B cell (primary cell): ENCODE data around the gene UPK3A. TPM values are rescaled to one million over a fixed set of nuclear protein-coding genes. Genes with fewer than 3 reads are reported as not detected.

ENCODE experiments used
- ATAC-seq: fragments of 200-7000 bp; cut with Tn5 transposase; one replicate; pipeline ENCODE4 v1.10.0; 2021; ENCODE audit warnings: low read depth, mild to moderate bottlenecking, moderate number of reproducible peaks, moderate library complexity
- CTCF ChIA-PET: fragments of 350-600 bp; sonication (Branson Sonifier 250); formaldehyde crosslinking; loops from one replicate; lab custom pipeline; 2021; ENCODE audit warnings: antibody characterized with exemption, inconsistent platforms; lab: Charles Lee
- POLR2A ChIA-PET: fragments of 350-600 bp; sonication (Branson Sonifier 250); formaldehyde crosslinking; loops from one replicate; lab custom pipeline; 2021; ENCODE audit warnings: antibody characterized with exemption; lab: Charles Lee
- DNase-seq: peaks from one replicate; pipeline ENCODE4 v3.0.0; 2013
- H2AFZ ChIP-seq: 2 replicates; pipeline ENCODE4 v1.6.1; 2012; ENCODE audit warnings: mild to moderate bottlenecking, low read depth, low read length; ENCODE audit not compliant: insufficient read depth, poor library complexity, severe bottlenecking
- H3K27ac ChIP-seq, 2 donors: 1 replicate in 1 of 2; 2 replicates in 1 of 2; pipeline ENCODE4 v1.5.1; 2012 to 2013; ENCODE audit warnings: low read length in 2 of 2, mild to moderate bottlenecking in 2 of 2, moderate library complexity in 1 of 2
- H3K27me3 ChIP-seq, 4 experiments: fragments of 200-600 bp in 1 of 4; sonication (generic) in 1 of 4; replicated peaks in 1 of 4; 1 replicate in 2 of 4; 2 replicates in 2 of 4; pipeline versions ENCODE4 v1.6.1 to v1.7.0; 2013 to 2016; ENCODE audit warnings: low read length in 3 of 4, mild to moderate bottlenecking in 2 of 4, mixed read lengths in 1 of 4, moderate library complexity in 1 of 4; ENCODE audit not compliant: insufficient read depth in 4 of 4, control insufficient read depth in 3 of 4; ENCODE audit errors: control extremely low read depth in 1 of 4
- H3K36me3 ChIP-seq, 2 experiments: replicated peaks in 1 of 2; 1 replicate in 1 of 2; 2 replicates in 1 of 2; pipeline versions ENCODE4 v1.6.1 to v1.7.1; 2013; ENCODE audit warnings: low read length in 1 of 2; ENCODE audit not compliant: insufficient read depth in 2 of 2, control insufficient read depth in 1 of 2; ENCODE audit errors: control extremely low read depth in 1 of 2, extremely low read depth in 1 of 2
- H3K4me1 ChIP-seq, 2 donors: fragments of 200-600 bp in 1 of 2; sonication (generic) in 1 of 2; 1 replicate in 1 of 2; 2 replicates in 1 of 2; pipeline versions ENCODE4 v1.5.1 to v1.6.1; 2013 to 2017; ENCODE audit warnings: low read length in 2 of 2; ENCODE audit not compliant: control insufficient read depth in 2 of 2, insufficient read depth in 2 of 2
- H3K4me2 ChIP-seq: replicated peaks from 2 replicates; pipeline ENCODE3; 2012; ENCODE audit warnings: mild to moderate bottlenecking, low read depth, low read length; ENCODE audit not compliant: poor library complexity, severe bottlenecking
- H3K4me3 ChIP-seq, 5 experiments: fragments of 200-600 bp in 1 of 5; sonication (generic) in 1 of 5; 1 replicate in 3 of 5; 2 replicates in 2 of 5; pipeline versions ENCODE4 v1.5.1 to v1.7.0; 2011 to 2016; ENCODE audit warnings: low read length in 4 of 5, mild to moderate bottlenecking in 4 of 5, low read depth in 2 of 5, control low read depth in 1 of 5, moderate library complexity in 1 of 5; ENCODE audit not compliant: insufficient read depth in 1 of 5; ENCODE audit errors: control extremely low read depth in 1 of 5, extremely low read depth in 1 of 5
- H3K79me2 ChIP-seq: fragments of 200-600 bp; sonication (generic); one replicate; pipeline ENCODE4 v1.6.0; 2016; ENCODE audit warnings: low read length; ENCODE audit not compliant: control insufficient read depth, insufficient read depth
- H3K9ac ChIP-seq: fragments of 200-600 bp; sonication (generic); 2 replicates; pipeline ENCODE4 v1.6.1; 2017; ENCODE audit warnings: mild to moderate bottlenecking, low read length, moderate library complexity
- H3K9me3 ChIP-seq, 3 donors: one replicate each; pipeline versions ENCODE4 v1.6.1 to v1.7.1; 2013; ENCODE audit warnings: low read length in 2 of 3; ENCODE audit not compliant: control insufficient read depth in 2 of 3, insufficient read depth in 1 of 3; ENCODE audit errors: control extremely low read depth in 1 of 3
- H4K20me1 ChIP-seq: 2 replicates; pipeline ENCODE4 v1.6.0; 2012; ENCODE audit warnings: mild to moderate bottlenecking, low read length; ENCODE audit not compliant: insufficient read depth, control insufficient read depth, poor library complexity, severe bottlenecking
- H3K27ac Mint-ChIP-seq: one replicate; pipeline ENCODE4 v1.8.0; 2021; ENCODE audit warnings: mixed read lengths
- H3K27me3 Mint-ChIP-seq: one replicate; pipeline ENCODE4 v1.8.0; 2021; ENCODE audit warnings: mixed read lengths
- H3K4me1 Mint-ChIP-seq: one replicate; pipeline ENCODE4 v1.8.0; 2021; ENCODE audit warnings: mixed read lengths
- H3K4me3 Mint-ChIP-seq: one replicate; pipeline ENCODE4 v1.8.0; 2021; ENCODE audit warnings: mixed read lengths
- H3K9me3 Mint-ChIP-seq: one replicate; pipeline ENCODE4 v1.8.0; 2022; ENCODE audit warnings: mixed read lengths; ENCODE audit not compliant: insufficient read depth
- EZH2 ChIP-seq: IDR thresholded peaks from 2 replicates; pipeline ENCODE4 v1.6.1; 2012; ENCODE audit warnings: borderline replicate concordance, low read depth, mild to moderate bottlenecking, moderate library complexity, low read length; ENCODE audit not compliant: insufficient read depth, poor library complexity, severe bottlenecking
- WGBS: methylation state at CpG from one replicate; pipeline ENCODE4 v1.1.5; 2013; ENCODE audit warnings: missing lambda C conversion rate; ENCODE audit not compliant: insufficient coverage; 5-methylcytosine and 5-hydroxymethylcytosine counted together
- intact Hi-C: fragments of 100-400 bp; cut with micrococcal nuclease; formaldehyde crosslinking; loops from one replicate; pipeline ENCODE4 v1.10.0; 2022
- polyA plus RNA-seq: library from polyadenylated mRNA; depleted of rRNA; stranded (reverse); fragments of >200 nt; gene quantifications from 2 replicates; pipeline ENCODE4 v1.2.3, GENCODE V29; 2012
- total RNA-seq, 2 donors: library from RNA; stranded (reverse); fragments of 120-200 nt in 1 of 2; gene quantifications; 1 replicate in 1 of 2; 2 replicates in 1 of 2; pipeline versions ENCODE4 v1.2.3 to v1.2.4, GENCODE V29; 2013 to 2022
- TF ChIP-seq, protein P1 (sequence below): fragments of 200-600 bp; IDR thresholded peaks from one replicate; pipeline ENCODE4 v1.8.0; 2022; ENCODE audit warnings: antibody characterized with exemption, mild to moderate bottlenecking

UPK3A gene
- total and polyA plus RNA-seq, 2 donors (not counting 1 experiment from before 2014, with no cell fraction given), result not detected

DNA sequence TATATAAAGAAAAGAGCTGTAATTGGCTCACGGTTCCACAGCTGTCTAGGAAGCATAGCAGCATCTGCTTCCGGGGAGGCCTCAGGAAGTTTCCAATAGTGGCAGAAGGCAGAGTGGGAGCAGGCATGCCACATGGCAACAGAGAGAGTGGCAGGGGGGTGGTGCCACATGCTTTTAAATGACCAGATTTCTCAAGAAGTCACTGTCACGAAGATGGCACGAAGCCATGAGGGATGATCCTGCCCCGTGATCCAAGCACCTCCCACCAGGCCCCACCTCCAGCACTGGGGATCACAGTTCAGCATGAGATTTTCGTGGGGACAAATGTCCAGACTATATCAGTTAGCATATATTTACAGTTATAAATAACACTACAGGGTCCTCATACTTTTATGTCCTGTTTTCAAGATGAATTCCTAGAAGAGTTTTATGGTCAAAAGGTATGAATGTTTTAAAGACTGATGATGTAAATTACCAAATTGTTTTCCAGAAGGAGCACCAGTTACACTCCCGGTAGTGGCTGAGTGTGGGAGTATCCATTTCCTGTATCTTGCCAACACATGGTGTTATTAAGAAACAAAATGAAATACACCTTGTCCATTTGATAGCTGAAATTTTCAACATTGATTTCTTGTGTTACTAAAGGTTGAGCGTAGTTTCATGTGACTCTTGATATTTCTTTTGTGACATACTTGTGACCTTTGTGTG, 44.2 kb downstream of the UPK3A start:
- ChIA-PET CTCF (no interaction called here), POLR2A (no interaction called here)
- no peak overlapping the region for H3K9ac ChIP-seq
- no peak for TF ChIP-seq EZH2
- TF ChIP-seq, protein P1, sequence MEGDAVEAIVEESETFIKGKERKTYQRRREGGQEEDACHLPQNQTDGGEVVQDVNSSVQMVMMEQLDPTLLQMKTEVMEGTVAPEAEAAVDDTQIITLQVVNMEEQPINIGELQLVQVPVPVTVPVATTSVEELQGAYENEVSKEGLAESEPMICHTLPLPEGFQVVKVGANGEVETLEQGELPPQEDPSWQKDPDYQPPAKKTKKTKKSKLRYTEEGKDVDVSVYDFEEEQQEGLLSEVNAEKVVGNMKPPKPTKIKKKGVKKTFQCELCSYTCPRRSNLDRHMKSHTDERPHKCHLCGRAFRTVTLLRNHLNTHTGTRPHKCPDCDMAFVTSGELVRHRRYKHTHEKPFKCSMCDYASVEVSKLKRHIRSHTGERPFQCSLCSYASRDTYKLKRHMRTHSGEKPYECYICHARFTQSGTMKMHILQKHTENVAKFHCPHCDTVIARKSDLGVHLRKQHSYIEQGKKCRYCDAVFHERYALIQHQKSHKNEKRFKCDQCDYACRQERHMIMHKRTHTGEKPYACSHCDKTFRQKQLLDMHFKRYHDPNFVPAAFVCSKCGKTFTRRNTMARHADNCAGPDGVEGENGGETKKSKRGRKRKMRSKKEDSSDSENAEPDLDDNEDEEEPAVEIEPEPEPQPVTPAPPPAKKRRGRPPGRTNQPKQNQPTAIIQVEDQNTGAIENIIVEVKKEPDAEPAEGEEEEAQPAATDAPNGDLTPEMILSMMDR, result no peak
- H2AFZ ChIP-seq, result no peak overlapping the region
- H3K4me3 ChIP-seq, result no peak overlapping the region
- no peak overlapping the region for H3K27ac ChIP-seq
- Mint-ChIP-seq H3K4me3 (no peak overlapping the region), H3K27me3 (no peaks in the 10 kb centered on the region), H3K4me1 (no peaks in the 10 kb centered on the region), H3K27ac (no peak overlapping the region), H3K9me3 (no peaks in the 10 kb centered on the region)
- H3K27me3 ChIP-seq, result no peaks in the 10 kb centered on the region
- DNase-seq, result no peak
- H3K9me3 ChIP-seq, result no peaks in the 10 kb centered on the region
- intact Hi-C loops, result no loop called here
- H4K20me1 ChIP-seq, result peaks cover 13% of the 10 kb centered on the region
- no peaks in the 10 kb centered on the region for H3K4me1 ChIP-seq
- H3K79me2 ChIP-seq, result peaks cover 12% of the 10 kb centered on the region
- no peak overlapping the region for H3K4me2 ChIP-seq
- 100% methylated on average over 5 of the region's 8 CpGs for WGBS
- ATAC-seq, result no peak
- H3K36me3 ChIP-seq, result peaks cover 0 to 59% of the 10 kb centered on the region in 2 experiments

DNA sequence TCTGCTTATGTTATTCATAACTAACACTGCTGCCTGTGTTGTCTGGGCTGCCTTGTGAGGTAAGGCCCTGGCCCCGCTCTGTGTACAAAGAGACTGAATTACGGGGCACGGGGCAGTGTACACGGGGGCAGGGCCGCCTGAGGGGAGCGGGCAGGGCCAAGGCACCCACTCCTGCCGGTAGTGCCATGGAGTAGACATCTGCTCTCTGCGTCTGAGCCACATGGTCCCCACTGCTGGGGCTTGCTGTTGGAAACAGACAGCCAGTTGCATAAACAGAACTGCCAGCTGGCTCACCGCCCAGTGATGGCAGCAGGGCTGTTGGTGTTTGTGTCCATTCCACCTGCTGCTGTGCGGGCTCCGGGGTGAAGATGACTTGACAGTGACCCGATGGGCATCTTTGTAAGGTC, 44.8 kb downstream of the UPK3A start:
- Mint-ChIP-seq H3K4me1 (no peaks in the 10 kb centered on the region), H3K27ac (no peak overlapping the region), H3K9me3 (no peaks in the 10 kb centered on the region), H3K4me3 (no peak overlapping the region), H3K27me3 (no peaks in the 10 kb centered on the region)
- Histone ChIP-seq H3K4me2 (no peak overlapping the region), H4K20me1 (peaks cover 8% of the 10 kb centered on the region), H3K27me3 (no peaks in the 10 kb centered on the region), H3K9ac (no peak overlapping the region), H3K36me3 (peaks cover 0 to 55% of the 10 kb centered on the region in 2 experiments), H3K79me2 (peaks cover 6% of the 10 kb centered on the region), H3K27ac (no peak overlapping the region), H3K4me1 (no peaks in the 10 kb centered on the region), H2AFZ (no peak overlapping the region), H3K4me3 (no peak overlapping the region), H3K9me3 (no peaks in the 10 kb centered on the region)
- ChIA-PET POLR2A (no interaction called here), CTCF (no interaction called here)
- ATAC-seq, result no peak
- intact Hi-C loops, result no loop called here
- over 99% methylated on average over 12 of the region's 12 CpGs for WGBS
- TF ChIP-seq EZH2, result no peak
- TF ChIP-seq, protein P1, result no peak
- no peak for DNase-seq
